ENCODE results near the gene MITD1.

DNA sequence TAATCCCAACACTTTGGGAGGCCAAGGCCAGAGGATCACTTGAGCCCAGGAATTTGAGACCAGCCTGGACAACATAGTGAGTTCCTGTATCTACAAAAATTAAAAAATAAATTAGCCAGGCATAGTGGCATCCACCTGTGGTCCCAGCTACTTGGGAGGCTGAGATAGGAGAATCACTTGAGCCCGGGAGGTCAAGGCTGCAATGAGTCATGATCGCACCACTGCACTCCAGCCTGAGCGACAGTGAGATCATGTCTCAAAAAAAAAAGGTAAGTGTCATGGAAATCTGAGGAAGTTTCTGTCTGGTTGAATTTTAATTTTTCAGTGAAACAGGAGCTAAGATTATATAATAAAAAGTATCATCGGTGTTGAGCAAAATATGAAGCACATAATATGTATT lies 41.9 kb downstream of the MITD1 start:
- TF ChIP-seq, protein P1, sequence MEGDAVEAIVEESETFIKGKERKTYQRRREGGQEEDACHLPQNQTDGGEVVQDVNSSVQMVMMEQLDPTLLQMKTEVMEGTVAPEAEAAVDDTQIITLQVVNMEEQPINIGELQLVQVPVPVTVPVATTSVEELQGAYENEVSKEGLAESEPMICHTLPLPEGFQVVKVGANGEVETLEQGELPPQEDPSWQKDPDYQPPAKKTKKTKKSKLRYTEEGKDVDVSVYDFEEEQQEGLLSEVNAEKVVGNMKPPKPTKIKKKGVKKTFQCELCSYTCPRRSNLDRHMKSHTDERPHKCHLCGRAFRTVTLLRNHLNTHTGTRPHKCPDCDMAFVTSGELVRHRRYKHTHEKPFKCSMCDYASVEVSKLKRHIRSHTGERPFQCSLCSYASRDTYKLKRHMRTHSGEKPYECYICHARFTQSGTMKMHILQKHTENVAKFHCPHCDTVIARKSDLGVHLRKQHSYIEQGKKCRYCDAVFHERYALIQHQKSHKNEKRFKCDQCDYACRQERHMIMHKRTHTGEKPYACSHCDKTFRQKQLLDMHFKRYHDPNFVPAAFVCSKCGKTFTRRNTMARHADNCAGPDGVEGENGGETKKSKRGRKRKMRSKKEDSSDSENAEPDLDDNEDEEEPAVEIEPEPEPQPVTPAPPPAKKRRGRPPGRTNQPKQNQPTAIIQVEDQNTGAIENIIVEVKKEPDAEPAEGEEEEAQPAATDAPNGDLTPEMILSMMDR (IDR thresholded peaks at IDR 0.05) = no peak
- no peak for TF ChIP-seq POLR2A (IDR thresholded peaks at IDR 0.05)

Data from upper lobe of left lung (tissue), 4 donors.